Stimulated activated CD4-positive, alpha-beta T cell treated with anti-CD3 and anti-CD28 coated beads, Interleukin-4, amount 100 ng/mL, for 24 hours (primary cell): ENCODE data around the gene GP2.
"Not testable (repeated sequence)": the region's sequence is repeated elsewhere in the genome, so short reads cannot be mapped to it uniquely, and the experiment has no call there.

Experiments used
- DNase-seq: peaks from one replicate; pipeline ENCODE4 v3.0.0-alpha.2; 2020

GP2 gene

DNA sequence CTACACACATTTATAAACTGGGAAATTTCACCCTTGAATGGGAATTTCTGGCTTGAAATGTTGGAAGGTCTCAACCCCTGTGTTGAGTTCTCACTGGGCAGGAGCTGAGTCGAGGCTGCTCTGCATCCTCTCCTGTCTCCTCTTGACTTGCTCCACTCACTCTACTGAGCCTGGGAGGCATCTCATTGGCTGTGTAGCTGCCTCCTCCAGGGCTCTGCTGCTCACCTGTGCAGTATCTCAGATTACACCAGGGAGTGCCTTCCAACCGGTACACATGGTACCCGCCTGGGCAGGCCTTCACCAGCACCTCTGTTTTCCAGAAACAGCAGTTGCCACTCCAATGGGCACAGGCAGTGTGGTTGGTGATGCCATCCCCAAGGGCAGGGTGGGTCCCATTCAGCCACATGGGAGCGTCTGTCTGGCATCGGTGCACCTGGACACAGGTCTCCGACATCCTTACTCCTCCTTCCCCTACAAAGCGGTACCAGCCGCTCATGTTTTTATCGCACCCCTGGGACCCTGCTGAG, 3.7 kb downstream of the GP2 start:
- no peak for DNase-seq

DNA sequence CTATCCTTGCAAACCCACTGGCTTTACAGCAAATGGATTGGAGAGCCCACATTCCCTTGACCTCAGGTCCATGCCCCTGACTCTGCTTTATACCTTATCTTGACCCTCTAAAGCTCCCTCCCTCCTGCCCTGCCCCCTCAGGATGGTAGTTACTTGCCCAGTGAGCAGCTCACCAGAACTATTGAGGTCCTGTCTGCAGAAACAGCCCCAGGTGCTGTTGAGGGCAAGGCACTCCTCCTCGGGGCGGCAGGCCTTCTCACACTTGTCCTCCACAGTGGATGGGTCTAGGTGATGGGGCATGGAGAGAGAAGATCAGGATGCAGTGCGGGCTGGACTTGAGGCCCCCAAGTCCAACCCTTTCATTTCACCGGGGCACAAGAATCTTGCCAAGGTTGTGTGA, 4.6 kb downstream of the GP2 start:
- no peak for DNase-seq

DNA sequence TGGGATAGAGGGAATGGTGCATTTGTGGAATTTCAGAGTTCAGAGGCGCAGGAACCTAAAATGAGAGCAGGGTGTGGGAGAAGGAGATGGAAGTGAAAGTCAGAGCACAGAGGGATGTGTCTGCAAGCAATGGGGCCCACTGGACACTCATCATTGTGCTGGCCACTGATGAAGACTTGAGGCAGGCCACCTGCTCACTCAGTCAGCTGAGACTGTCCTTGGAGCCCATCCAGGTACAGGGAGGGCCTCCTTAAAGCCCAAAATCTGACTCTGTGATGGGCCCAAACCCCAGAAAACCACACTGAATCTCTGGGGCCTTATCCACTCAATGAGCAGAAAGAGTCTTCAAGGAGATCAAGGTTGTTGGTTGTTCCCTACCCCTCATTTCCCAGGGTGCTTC, 5.6 kb downstream of the GP2 start:
- no peak for DNase-seq

DNA sequence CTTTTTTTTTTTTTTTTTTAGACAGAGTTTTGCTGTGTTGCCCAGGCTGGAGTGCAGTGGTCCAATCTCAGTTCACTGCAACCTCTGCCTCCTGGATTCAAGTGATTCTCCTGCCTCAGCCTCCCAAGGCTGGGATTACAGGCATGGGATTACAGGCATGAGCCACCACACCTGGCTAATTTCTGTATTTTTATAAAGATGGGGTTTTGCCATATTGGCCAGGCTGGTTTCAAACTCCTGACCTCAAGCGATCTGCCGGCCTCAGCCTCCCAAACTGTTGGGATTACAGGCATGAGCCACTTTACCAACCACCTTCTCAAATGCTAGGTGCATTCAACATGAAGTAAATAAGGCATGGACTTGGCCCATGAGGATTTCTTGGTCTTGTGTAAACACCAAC, 6.3 kb downstream of the GP2 start:
- not testable (repeated sequence) for DNase-seq

DNA sequence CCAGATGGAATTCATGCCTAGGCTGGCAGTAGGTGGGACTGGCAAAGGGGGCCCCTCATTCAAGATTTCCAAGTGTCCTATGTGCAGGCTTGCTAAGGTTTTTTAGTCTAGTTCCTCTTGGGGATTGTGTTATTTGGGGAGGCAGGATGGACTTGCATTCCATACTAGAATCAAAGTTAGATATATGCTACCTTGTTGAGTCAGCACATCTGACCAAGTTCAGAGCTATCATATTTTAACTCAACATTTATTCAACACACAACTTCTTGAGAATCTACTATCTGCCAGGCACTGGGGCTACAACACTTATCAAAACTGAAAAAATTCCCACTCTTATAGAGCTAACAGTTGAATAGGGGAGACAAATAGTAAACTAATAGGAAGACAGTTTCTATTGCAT, 6.7 kb downstream of the GP2 start:
- DNase-seq = no peak

DNA sequence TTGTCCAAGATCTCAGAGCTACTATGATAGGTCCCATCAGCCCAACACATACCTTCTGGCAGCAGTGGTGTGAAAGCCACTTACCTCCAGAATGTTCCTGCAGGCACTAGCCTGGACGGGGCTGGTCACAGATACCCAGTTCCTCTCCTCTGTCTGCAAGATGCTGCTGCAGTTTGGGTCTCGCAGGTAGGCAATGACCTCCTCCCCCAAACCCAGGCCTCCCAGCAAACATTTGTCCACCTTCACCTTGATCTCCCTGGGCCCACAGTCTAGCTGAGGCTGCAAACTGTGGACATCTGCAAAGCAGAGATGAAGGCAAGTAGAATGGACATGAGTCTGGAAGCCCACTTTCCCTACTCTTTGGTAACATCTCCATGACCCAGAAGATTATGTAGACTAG, 7.1 kb downstream of the GP2 start:
- DNase-seq = no peak

DNA sequence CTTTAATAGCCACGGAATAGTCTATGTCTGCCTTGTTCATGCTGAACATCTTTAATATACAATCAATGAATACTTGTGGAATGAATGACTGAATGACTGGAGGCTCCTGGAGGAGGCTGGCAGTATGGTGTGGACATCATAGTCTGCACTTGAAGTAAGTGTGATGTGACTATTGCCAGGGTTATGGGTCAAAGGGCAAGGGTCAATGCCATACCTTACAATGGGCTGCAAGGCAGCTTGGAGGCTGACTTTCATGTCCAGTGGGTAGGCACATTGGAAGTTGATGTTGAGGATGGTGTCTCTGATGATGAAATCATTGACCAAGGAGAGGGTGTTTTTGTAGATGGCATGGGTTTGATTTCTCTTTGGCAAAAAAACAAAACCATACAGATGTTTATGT, 7.9 kb downstream of the GP2 start:
- DNase-seq = no peak

DNA sequence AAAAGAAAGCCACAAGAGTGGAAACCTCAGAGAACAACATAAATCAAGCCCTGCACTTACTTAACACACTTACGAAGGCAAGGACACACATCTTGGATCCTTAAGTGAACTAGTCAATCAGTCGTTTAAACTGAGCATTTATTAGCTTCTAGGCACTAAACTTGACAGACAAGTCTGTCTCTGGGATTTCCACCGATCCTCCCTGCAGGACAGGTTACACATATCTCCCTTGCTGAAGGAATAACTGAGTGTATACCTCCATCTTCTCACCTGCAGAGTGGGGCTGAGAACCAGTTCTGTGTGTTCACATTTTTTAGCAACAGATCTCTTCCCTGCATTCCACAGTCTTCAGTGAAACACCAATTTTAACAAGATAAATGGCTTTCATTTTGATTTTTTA, 8.9 kb downstream of the GP2 start:
- no peak for DNase-seq

DNA sequence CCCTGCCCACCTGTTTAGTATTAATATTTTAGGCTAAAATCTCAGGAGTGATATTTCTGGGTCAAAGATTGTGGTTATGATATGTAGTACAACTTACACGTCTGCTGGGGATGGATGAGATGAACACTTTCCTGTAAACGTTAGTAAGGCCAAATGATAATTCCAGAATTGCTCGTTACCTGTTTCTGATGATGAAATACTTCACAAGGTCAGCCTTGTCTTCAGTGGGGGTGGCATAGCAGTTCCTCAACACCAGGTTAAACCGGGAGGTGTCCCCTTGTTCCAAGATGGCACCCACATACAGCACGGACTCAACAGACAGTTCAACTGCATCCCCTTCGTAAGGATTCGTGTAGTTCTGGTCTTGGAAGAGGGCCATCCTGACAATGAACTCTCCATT, 9.3 kb downstream of the GP2 start:
- DNase-seq = no peak

DNA sequence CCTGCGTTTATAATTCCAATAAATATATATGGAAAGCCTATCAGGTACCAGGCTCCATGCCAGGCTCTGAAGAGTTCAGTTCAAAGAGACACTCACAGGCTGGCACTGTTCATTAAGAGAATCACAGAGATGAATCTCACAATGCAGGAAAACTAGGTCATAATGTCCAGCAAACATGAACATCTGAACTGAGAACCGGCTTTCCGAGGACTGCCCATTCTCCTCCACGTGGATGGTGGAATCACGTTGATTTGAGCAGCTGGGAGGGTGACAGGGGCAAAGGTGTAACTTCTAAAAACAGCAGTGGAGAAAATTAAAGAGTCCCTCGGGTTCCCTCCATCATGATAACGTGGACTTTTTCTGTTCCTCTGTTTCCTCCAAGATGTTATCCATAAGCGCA, 10.2 kb downstream of the GP2 start:
- DNase-seq = no peak

DNA sequence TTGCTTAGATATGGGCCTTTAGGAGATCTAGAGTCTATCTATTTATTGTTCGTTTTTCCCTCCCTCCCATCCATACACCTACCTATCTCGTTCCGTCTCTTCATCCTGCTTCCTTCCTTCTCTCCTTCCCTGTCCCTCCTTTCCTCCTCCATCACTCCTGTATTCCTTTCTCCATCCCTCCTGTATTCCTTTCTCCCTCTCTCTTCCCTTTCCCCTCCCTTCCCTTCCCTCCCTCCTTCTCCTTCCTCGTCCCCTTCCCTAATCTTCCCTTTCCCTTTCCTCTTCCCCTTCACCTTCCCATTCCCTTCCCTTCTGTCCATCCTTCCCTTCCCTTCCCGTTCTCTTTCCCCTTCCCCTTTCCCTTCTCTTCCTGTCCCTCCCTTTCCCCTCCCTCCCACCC, 10.6 kb downstream of the GP2 start:
- no peak for DNase-seq

DNA sequence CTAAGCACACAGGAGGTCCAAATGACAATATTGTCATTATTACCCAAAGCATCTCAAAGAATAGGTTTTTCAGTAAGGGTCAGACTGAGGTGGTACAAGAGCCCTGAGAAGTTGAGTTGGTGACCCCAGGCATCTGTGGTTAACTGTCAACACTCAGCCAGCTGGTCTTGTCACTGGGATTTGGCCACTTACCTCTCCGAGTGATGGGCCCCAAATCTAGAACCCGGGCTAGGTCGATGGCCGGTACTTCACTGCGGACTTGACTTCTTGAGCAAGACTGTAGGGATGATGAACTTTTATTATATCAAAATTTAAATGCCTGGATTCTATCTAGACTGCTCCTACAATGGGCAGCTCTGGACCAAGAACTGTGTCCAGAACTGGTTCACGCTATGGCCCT, 11.5 kb downstream of the GP2 start:
- DNase-seq = no peak

DNA sequence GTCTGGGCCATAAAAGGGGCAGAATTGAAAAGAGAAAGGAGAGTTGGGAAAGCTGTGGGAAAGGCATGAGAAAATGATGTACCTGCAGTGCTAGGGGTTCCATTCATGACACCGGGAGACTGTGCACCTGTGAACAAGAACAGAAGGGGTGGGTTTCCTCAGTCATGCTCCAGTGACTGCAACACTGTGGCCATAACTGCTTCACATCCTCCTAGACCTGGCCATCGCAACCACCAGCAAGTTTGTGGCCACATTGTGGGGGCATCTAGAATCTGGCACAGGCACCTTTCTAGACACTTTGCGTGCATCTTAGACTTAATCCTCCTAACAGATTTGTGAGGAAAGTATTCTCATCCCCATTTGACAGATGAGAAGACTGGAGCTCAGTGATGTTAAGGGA, 12.7 kb downstream of the GP2 start:
- DNase-seq = no peak

DNA sequence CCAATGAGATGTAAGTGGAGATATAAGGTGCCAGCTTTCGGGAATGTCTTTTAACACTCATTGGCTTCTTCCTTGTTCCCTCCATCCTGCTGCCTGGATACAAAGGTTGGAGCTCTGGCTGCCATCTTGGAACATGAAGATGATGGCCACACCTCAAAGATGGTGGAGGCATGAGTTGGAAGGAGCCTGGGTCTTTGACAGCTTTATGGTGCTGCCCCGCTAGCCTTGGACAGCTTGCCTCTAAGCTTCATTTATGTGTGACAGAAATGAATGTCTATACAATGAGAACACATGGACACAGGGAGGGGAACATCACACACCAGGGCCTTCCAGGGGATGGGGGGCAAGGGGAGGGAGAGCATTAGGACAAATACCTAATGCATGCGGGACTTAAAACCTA, 13.6 kb downstream of the GP2 start:
- no peak for DNase-seq

DNA sequence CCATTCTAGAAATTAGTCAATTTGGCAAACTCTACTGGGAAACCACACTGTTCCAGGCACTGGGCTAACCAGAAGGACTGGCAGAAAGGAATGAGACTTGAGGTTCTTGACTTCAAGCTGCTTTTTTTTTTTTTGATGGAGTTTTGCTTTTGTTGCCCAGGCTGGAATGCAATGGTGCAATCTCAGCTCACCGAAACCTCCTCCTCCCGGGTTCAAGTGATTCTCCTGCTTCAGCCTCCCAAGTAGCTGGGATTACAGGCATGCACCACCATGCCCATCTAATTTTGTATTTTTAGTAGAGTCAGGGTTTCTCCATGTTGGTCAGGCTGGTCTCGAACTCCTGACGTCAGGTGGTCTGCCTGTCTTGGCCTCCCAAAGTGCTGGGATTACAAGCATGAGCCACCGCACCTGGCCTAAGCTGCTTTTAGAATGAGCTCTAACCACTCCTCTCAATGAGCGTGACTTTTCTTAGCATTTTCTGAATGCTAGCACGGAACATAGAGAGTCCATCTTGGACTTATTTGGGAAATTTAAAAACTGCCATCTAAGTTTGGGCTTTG, 14.7 kb downstream of the GP2 start:
- not testable (repeated sequence) for DNase-seq

DNA sequence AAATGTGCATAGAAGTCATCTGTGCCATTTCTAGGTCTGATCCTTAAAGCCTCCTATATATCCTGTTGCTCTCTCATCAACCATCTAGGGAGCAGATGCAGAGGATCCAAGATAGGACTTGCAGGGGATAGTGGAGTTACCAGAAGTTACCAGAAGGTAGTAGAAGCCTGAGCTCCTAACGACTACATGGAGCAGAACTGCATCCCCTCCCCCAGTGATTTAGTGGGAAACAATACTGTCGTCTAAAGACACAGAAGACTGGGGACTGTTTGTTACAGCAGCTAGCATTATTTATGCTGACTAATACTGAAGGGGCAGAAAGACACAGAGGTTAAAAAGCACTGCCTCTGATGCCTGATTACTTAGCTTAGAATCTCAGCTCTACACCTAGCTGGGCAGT, 15.8 kb downstream of the GP2 start:
- no peak for DNase-seq

DNA sequence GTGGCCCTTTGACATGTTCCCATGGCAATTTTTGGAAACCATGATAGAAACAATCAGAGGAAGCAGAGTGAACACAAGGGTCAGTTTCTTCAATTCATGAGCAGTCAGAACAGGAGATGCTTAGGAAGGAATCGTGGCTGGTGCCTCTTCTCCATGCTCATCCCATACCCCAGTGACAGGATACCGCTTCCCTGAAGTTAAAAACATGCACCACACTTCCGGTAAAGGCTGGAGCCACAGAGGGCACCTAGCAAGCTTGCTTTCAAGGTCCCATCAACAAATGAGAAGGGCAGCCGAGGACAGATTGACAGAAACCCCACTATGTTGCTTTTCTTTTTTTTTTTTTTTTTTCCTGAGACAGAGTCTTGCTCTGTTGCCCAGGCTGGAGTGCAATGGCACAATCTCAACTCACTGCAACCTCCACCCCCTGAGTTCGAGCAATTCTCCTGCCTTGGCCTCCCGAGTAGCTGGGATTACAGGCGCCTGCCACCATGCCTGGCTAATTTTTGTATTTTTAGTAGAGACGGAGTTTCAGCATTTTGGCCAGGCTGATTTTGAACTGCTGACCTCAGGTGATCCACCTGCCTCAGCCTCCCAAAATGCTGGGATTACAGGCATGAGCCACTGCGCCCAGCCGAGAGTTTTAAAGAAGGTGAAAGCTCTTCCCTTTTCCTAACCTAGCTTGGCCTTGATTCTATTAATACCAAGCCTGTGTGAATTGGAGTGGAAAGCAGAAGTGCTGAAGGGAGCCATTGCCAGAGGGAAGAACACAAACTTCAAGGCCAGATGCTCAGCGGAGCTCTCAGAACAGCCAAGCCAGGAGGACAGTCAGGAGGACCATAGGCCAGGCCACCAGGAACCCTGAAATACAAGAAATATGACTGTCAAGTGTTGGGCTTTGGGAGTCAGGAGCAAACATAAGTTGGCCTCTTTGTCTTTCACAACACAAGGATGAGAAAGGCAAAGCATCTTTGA, 16.6 kb downstream of the GP2 start:
- no peak for DNase-seq

DNA sequence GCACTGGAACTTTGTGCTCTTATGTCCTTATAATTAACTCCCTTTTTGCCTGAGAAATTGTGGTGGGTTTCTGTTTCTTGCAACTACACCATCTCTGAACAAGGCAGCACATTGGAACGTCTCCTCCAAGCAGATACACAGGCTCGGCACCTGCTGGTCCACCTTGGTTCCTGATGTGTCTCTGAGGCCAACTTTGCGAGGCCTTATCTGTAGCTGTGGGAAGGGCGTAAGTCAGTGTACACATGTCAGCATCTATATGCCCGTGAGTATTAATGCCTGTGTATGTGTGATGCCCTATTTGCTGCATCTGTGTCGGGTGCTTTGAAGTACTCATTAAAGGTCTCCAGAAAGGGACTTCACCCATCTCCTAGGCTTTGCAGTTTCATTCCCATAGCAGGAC, 17.5 kb downstream of the GP2 start:
- DNase-seq = no peak

DNA sequence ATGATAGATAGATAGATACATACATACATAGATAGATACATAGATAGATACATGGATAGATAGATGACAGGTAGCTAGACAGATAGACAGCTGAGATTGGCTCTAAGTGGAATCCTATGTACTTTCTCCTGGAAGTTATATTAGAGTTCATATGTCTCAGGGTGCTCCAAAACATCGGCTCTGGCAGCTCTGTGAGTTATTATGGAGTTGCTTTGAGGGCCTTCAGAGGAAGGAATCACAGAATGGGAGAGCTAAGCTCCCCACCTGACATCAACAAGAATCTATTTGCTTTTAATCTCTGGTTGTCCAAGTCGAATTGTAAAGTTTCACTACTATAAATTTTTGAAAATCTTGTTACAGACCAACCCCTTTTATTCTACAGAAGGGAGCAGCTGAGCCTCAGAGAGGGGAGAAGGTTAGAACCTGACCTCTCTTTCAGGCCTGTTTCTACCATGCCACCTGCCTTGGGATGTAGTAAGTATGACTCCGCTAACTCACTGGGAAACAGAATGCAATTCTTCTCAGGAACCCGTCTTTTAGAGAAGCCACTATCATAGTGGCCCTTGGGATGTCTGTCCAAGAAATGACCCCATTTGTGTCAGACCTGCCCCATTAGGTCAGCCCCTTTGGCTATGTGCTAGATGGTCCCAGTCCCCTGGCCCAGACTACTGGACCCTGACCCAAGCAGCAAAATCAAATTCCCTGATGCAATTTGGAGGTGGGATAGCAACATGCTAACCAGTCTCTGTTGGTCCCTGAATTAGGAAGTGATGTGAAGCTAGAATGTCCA, 18.3 kb downstream of the GP2 start:
- DNase-seq = no peak

DNA sequence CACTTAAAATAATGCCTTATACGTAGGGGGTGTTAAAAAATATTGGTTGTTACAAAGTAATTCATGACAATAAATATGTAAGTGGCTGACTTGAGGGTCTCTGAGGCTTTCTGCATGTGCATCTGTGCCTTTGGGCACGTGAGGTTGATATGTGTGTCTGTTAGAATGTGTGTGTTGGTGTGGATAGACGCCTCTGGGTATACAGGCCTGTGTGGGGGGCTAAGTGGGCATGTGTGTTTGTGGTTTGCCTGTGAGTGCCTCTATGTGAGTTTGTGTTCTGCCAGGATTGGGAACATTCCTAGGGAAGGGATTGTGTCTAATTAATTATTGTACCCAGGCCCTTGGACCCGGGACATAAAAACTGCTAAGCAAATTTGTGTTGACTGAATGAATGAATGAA, 19.0 kb downstream of the GP2 start:
- no peak for DNase-seq

DNA sequence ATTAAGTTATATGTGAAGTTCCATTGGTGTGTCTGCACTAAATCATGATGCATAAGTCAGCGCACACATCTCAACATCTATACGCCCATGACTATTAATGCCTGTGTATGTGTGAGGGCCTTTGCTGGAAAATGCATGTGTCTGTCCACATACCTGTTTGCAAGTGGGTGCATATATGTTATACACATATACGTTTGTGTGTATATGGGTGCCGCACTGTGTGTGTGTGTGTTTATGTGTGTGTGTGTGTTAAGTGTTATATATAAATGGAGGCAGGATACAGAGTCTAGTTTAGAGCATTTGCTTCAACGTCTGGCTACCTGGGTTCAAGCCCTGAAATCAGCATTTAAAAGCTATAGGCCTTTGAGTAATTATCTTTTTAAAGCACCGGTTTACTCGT, 19.5 kb downstream of the GP2 start:
- DNase-seq = no peak

DNA sequence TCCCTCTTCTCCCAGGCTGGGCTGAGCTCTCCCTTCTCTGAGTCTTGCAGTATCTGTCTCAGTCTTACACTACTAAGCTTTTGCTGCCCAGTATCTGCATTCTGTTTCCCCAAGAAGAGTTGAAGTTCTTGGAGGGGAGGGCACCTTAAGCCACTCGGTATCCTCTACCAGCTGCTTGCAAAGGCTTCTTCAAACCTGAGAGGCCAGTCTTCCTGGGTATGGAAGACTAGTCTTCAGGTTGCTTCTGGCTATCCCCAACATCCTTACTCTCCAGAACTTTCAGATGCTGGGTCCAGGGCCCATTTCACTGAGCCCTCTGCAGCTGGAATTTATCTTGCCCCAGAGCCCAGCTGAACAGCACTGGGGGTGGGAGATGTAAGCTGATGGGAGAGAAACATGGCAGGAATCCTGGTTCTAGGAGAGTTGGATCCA, 20.1 kb downstream of the GP2 start:
- no peak for DNase-seq

DNA sequence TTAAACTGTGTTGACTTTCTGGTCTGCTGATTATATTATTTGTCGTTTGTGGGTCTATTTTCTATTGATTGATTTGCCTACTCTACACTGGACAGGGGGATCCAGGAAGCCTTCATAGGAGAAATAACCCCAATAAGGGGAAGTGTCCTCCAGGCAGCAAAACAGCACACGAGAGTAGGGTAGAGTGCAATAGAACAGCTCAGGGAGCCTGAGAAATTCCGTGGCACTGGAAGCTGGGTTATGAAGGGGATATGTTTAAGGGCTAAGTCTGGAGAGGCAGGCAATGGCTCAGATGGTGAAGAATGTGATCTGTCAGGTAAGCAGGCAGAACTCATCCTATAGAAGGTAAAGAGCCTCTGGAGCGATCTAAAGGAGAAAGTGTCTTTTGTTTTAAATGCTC, 20.9 kb downstream of the GP2 start:
- DNase-seq = no peak

DNA sequence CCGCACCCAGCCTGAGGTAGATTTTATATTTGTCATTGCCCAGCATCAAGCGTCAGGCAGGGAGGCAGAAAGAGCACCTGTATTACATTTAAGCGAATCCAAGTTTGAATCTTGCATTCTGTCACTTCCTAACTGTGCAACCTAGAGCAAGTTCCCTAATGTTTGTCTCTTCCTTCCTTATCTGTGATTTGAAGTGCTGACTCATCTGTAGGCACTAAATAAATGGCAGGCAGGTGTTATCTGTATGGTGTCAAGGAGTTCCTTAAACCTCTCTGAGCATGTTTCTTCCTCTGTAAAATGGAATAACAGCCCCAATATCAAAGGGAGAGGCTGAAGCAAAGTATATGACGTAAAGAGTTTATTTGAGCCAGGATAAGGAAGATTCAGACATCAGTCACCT, 24.3 kb downstream of the GP2 start:
- no peak for DNase-seq
